ENCODE results near the gene BCL2L14. TPM values are rescaled to one million over a fixed set of nuclear protein-coding genes. Genes with fewer than 3 reads are reported as not detected.

BCL2L14 gene
- total and polyA plus RNA-seq, 9 of the 15 experiments (the other 6 are each of a cell fraction or from before 2014, with no cell fraction given): not detected

DNA sequence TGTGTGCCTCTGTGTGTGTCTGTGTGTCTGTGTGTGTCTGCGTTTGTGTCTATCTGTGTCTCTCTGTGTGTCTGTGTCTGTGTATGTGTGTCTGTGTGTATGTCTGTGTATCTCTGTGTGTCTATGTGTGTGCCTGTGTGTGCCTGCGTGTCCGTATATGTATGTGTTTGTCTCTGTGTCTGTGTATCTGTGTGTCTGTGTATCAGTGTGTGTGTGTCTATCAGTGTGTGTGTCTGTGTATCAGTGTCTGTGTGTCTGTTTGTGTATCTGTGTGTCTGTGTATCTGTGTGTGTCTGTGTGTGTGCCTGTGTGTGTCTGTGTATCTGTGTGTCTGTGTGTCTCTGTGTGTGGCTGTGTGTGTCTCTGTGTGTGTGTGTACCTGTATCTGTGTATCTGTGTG is 23.1 kb upstream of the BCL2L14 start:
- FAIRE-seq (no peak), ATAC-seq (no peak), DNase-seq (ENCODE audit: extremely low read depth in 1 of 4, low spot score in 3 of 4) (no peak)
- no peak overlapping the region for H2AFZ ChIP-seq (ENCODE audit: low read depth, low read length)
- H4K20me1 ChIP-seq (replicated peaks; ENCODE audit: control insufficient read depth, insufficient read depth, low read length): no peaks in the 10 kb centered on the region
- H3K4me2 ChIP-seq (ENCODE audit: insufficient read depth, low read length): no peak overlapping the region
- H3K27ac ChIP-seq (ENCODE audit: extremely low read depth, low read depth, low read length): no peak overlapping the region
- CTCF ChIA-PET (ENCODE audit: low intra/inter-chr PET ratio): no interaction called here
- H3K9me1 ChIP-seq (ENCODE audit: control insufficient read depth, insufficient read depth, low read length): no peaks in the 10 kb centered on the region
- no peaks in the 10 kb centered on the region for H3K9me3 ChIP-seq (replicated peaks; ENCODE audit: control insufficient read depth, insufficient read depth, low read depth, low read length)
- no peaks in the 10 kb centered on the region; a peak in 1 of 5 replicates for H3K4me1 ChIP-seq (replicated peaks in 1 of 2; ENCODE audit: control insufficient read depth in 2 of 2, insufficient read depth in 2 of 2, low read length in 2 of 2)
- no peaks in the 10 kb centered on the region for H3K79me2 ChIP-seq (ENCODE audit: control insufficient read depth, insufficient read depth, low read length)
- H3K4me3 ChIP-seq: no peak overlapping the region
- peaks cover 5 to 25% of the 10 kb centered on the region in 2 experiments; a peak in 3 of 5 replicates for H3K27me3 ChIP-seq (ENCODE audit: control insufficient read depth in 2 of 2, insufficient read depth in 2 of 2, low read length in 2 of 2)
- no peaks in the 10 kb centered on the region for H3K36me3 ChIP-seq (ENCODE audit: control insufficient read depth, insufficient read depth, low read length)
- no peak for TF ChIP-seq ARID1B (IDR thresholded peaks at IDR 0.05)
- intact Hi-C loops (cut with micrococcal nuclease) (no loop called here), in situ Hi-C loops (cut with MboI) (no loop called here)
- POLR2A ChIA-PET: no interaction called here
- no TSS peak for BruUV-seq (replicated peaks)
- 22% methylated on average over 3 of the region's 3 CpGs for WGBS (ENCODE audit: insufficient coverage, low coverage, missing lambda C conversion rate)
- H3K9ac ChIP-seq (ENCODE audit: insufficient read depth in 1 of 2, low read depth in 2 of 2, low read length in 2 of 2): no peak overlapping the region

DNA sequence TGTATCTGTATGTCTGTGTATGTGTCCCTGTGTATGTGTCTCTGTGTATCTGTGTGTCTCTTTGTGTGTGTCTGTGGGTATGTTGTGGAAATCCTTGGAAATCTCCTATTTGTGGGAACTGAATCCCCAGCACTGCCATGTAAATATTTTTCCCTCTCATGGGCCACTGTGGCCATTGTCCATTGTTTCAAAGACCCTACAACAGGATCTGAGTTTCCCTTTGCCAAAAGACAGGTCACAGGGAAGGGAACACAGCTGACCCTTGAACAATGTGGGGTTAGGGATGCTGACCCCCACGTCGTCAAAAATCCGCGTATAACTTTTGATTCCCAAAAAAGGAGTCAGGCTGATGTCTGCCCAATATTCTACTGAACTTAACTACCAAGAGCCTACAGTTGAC is 22.5 kb upstream of the BCL2L14 start:
- Histone ChIP-seq H3K9me1 (ENCODE audit: control insufficient read depth, insufficient read depth, low read length) (no peaks in the 10 kb centered on the region), H3K4me2 (ENCODE audit: insufficient read depth, low read length) (no peak overlapping the region), H4K20me1 (replicated peaks; ENCODE audit: control insufficient read depth, insufficient read depth, low read length) (no peaks in the 10 kb centered on the region), H2AFZ (ENCODE audit: low read depth, low read length) (no peak overlapping the region), H3K36me3 (ENCODE audit: control insufficient read depth, insufficient read depth, low read length) (no peaks in the 10 kb centered on the region), H3K79me2 (ENCODE audit: control insufficient read depth, insufficient read depth, low read length) (no peaks in the 10 kb centered on the region), H3K27me3 (ENCODE audit: control insufficient read depth in 2 of 2, insufficient read depth in 2 of 2, low read length in 2 of 2) (peaks cover 5 to 25% of the 10 kb centered on the region in 2 experiments; a peak in 3 of 5 replicates), H3K9ac (ENCODE audit: insufficient read depth in 1 of 2, low read depth in 2 of 2, low read length in 2 of 2) (no peak overlapping the region), H3K9me3 (replicated peaks; ENCODE audit: control insufficient read depth, insufficient read depth, low read depth, low read length) (no peaks in the 10 kb centered on the region), H3K4me3 (no peak overlapping the region), H3K4me1 (replicated peaks in 1 of 2; ENCODE audit: control insufficient read depth in 2 of 2, insufficient read depth in 2 of 2, low read length in 2 of 2) (no peaks in the 10 kb centered on the region; a peak in 1 of 5 replicates), H3K27ac (ENCODE audit: extremely low read depth, low read depth, low read length) (no peak overlapping the region)
- in situ Hi-C loops (cut with MboI): no loop called here
- POLR2A ChIA-PET: no interaction called here
- WGBS (ENCODE audit: insufficient coverage, low coverage, missing lambda C conversion rate): 38% methylated on average over 4 of the region's 4 CpGs
- DNase-seq (ENCODE audit: extremely low read depth in 1 of 4, low spot score in 3 of 4): no peak
- TF ChIP-seq ZNF717 (CRISPR knock-in tag; IDR thresholded peaks at IDR 0.05) (no peak), YY1 (IDR thresholded peaks at IDR 0.05; ENCODE audit: borderline replicate concordance in 1 of 3, control insufficient read depth in 1 of 3, extremely low read depth in 1 of 3, insufficient read depth in 3 of 3, insufficient read length in 1 of 3, insufficient replicate concordance in 2 of 3, low read depth in 1 of 3, low read length in 2 of 3) (no peak), MYBL2 (IDR thresholded peaks at IDR 0.05; ENCODE audit: low read depth) (no peak), MYBL2 (CRISPR knock-in tag; IDR thresholded peaks at IDR 0.05; ENCODE audit: borderline replicate concordance) (no peak)
- intact Hi-C loops (cut with micrococcal nuclease): no loop called here
- BruUV-seq (replicated peaks): no TSS peak
- FAIRE-seq: no peak
- no peak for ATAC-seq
- CTCF ChIA-PET (ENCODE audit: low intra/inter-chr PET ratio): no interaction called here

Measured in K562 (cell line).